Lower leg skin (tissue), 4 donors: ENCODE data around the gene ATF2. TPM values are rescaled to one million over a fixed set of nuclear protein-coding genes. Genes with fewer than 3 reads are reported as not detected.

Experiments used
- DNase-seq, 2 donors: peaks; one replicate each; pipeline ENCODE4 v3.0.0-alpha.2; 2019; ENCODE audit warnings: low spot score in 2 of 2
- H3K4me3 ChIP-seq: fragments of 200-600 bp; sonication (generic); 2 replicates; pipeline ENCODE4 v1.5.1; 2017; ENCODE audit warnings: mild to moderate bottlenecking, low read depth; ENCODE audit not compliant: poor library complexity, severe bottlenecking
- POLR2A ChIP-seq, 2 donors: fragments of 450-650 bp; IDR thresholded peaks; one replicate each; pipeline ENCODE4 v1.6.1; 2016 to 2017; ENCODE audit warnings: antibody characterized with exemption in 2 of 2, mild to moderate bottlenecking in 1 of 2, moderate library complexity in 1 of 2
- WGBS, 2 donors: methylation state at CpG; one replicate each; pipeline ENCODE4 v1.1.5; 2018; 5-methylcytosine and 5-hydroxymethylcytosine counted together
- intact Hi-C: fragments of 100-400 bp; cut with DNase I; formaldehyde crosslinking; loops from one replicate; pipeline ENCODE4 v1.15.0; 2023; ENCODE audit warnings: low total_unique reads
- total RNA-seq, 4 donors: library from RNA; depleted of rRNA; stranded (reverse); fragments of >200 nt; gene quantifications; one replicate each; pipeline ENCODE4 v1.1.0, GENCODE V29; 2016
- TF ChIP-seq, protein P1 (sequence below), 3 donors: fragments of 450-650 bp; IDR thresholded peaks; one replicate each; pipeline ENCODE4 v1.5.1; 2016; ENCODE audit warnings: antibody characterized with exemption in 3 of 3, mild to moderate bottlenecking in 3 of 3, moderate library complexity in 2 of 3

ATF2 gene
- total RNA-seq, 4 donors from 2014 or later: 19.1 to 24.5 (median 21.5) TPM

DNA sequence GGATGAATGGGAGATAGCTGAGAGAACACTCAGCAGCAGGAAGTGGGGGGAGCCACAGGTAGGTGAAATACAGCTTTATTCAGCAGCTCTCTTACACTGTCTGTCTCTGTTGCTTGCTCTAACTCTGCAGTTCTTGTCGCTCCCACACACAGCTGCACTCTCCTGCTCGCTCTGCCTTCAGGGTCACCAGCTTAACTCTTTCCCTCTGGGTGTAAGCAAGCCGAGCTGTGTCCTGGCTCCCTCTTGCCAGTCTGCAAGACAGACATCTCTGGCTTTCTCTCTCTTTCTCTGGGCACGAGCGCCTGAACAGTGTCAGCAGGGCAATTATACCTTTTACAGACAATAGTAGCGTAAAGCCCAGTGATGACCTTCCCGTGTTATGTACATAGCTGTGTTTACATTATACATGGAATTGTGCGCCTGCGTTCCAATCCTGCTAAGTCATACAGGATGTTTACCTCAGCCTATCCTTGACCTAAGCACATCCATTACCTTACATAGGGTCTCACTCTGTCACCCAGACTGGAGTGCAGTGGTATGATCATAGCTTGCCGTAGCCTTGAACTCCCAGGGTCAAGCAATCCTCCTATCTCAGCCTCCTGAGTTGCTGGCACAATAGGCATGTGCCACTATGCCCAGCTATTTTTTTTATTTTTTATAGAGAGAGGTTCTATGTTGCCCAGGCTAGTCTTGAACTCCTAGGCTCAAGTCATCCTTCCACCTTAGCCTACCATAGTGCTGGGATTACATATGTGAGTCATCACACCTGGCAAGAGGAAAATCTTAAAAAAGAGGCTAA lies 105.0 kb downstream of the ATF2 start:
- TF ChIP-seq, protein P1, sequence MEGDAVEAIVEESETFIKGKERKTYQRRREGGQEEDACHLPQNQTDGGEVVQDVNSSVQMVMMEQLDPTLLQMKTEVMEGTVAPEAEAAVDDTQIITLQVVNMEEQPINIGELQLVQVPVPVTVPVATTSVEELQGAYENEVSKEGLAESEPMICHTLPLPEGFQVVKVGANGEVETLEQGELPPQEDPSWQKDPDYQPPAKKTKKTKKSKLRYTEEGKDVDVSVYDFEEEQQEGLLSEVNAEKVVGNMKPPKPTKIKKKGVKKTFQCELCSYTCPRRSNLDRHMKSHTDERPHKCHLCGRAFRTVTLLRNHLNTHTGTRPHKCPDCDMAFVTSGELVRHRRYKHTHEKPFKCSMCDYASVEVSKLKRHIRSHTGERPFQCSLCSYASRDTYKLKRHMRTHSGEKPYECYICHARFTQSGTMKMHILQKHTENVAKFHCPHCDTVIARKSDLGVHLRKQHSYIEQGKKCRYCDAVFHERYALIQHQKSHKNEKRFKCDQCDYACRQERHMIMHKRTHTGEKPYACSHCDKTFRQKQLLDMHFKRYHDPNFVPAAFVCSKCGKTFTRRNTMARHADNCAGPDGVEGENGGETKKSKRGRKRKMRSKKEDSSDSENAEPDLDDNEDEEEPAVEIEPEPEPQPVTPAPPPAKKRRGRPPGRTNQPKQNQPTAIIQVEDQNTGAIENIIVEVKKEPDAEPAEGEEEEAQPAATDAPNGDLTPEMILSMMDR (IDR thresholded peaks at IDR 0.05): peak in 1 of 3 donors; percentile 97
- no peak for TF ChIP-seq POLR2A (IDR thresholded peaks at IDR 0.05)
- WGBS, 2 donors: 97% methylated on average over 10 of the region's 10 CpGs
- intact Hi-C loops: no loop called here
- no peak for DNase-seq
- no peak overlapping the region for H3K4me3 ChIP-seq

DNA sequence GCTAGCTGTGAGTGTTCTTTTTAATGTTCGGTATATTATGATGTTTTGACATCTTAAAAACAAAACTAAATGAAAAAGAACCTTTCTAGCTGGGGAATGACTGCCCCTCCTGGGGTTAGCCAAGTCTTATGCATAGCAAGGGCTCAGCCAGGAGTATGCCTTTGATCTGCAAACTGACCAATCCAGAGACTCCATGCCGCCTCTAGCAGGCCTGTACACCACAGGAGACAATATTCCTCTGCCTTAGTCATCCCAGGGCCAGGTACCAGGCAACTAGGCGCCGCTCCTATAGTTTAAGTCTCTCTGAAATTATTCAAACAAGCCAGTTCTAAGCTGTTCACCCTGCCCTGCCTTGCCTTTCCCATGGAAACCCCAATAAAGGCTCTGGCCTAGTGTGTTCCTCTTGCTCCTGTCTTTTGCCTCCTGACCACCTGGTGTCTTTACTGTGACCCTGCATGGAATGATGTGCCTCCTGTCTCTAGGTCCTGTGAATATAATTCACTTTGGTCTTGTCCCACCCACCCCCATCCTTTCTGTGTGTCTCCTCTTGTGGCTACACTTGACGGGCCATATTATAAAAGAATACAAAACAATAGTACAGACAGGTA lies 110.8 kb downstream of the ATF2 start:
- no peak overlapping the region for H3K4me3 ChIP-seq
- DNase-seq: no peak
- WGBS, 2 donors: 92 to 96% methylated on average over 5 of the region's 5 CpGs
- TF ChIP-seq, protein P1 (IDR thresholded peaks at IDR 0.05): no peak
- TF ChIP-seq POLR2A (IDR thresholded peaks at IDR 0.05): no peak
- intact Hi-C loops: no loop called here

DNA sequence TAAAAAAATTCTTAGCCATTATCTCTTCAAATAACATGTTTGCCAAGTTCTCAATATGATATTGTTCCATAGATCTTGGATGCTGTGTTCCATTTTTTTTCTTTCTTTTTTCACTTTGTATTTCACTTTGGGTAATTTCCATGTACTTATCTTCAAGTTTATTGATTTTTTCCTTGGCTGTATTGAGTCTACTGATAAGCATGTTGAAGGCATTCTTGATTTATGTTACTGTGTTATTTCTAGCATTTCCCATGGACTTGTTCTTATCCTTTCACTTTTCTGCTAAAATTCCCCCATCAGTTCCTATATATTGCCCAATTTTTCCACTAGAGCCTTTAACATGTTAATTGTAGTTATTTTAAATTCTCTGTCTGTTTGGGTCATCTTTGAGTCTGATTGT lies 112.0 kb downstream of the ATF2 start:
- intact Hi-C loops: no loop called here
- no peak for DNase-seq
- TF ChIP-seq POLR2A (IDR thresholded peaks at IDR 0.05): no peak
- H3K4me3 ChIP-seq: no peak overlapping the region

DNA sequence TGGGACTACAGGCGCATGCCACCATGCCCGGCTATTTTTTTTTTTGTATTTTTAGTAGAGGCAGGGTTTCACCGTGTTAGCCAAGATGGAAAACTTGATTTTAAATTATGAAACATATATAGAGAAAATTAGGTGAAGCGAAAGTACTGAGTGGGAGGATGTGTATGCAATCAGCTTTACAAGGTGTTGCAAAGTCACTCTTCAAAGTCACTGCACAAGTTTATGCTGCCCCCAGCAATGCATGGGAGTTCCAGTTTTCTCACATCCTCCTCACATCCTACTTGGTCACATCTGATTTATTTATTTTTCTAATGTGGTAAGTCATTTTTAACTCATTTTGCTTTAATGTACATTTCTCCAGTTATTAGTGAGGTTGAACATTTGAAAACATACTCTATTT lies 113.7 kb downstream of the ATF2 start:
- H3K4me3 ChIP-seq: no peak overlapping the region
- no peak for DNase-seq
- intact Hi-C loops: no loop called here
- 89 to 92% methylated on average over 4 of the region's 4 CpGs for WGBS, 2 donors
- TF ChIP-seq POLR2A (IDR thresholded peaks at IDR 0.05): no peak
- TF ChIP-seq, protein P1 (IDR thresholded peaks at IDR 0.05): no peak

DNA sequence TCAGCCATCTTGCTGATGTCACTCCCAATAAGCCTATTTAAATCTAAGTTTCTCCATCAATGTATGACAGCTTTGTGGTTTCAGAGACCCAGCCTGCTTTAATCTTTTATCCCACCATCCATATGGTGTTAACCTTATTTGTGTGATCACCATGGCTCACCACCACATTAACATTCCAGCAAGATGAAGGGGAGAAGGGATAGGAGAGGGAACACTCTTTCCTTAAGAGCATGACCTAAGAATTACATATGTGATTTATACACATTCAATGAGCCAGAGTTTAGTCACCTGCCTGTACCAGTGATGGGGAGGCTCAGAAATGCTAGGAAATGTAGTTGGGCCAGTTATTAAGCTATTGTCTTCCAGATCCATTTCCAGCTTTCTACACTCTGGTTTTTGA lies 118.3 kb downstream of the ATF2 start:
- H3K4me3 ChIP-seq: no peak overlapping the region
- intact Hi-C loops: no loop called here
- no peak for DNase-seq
- TF ChIP-seq, protein P1 (IDR thresholded peaks at IDR 0.05): no peak
- no peak for TF ChIP-seq POLR2A (IDR thresholded peaks at IDR 0.05)

DNA sequence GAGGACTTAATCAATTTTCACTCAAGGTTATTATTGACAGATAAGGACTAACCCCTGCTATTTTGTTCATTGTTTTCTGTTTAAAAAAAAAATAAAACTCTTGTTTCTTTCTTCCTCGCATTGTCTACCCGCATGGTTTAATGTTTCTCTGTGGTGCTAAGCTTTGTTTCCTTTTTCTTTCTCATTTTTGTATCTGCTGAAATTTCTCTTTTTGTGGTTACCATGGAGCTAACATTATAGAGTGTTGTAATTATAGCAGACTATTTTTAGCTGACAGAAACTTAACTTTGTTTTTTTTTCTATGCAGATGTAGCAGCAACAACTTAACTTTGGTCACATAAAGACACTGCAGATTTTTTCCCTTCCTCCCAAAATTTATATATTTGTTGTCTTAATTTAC lies 119.7 kb downstream of the ATF2 start:
- 77 to 83% methylated on average over 2 of the region's 2 CpGs for WGBS, 2 donors
- intact Hi-C loops: no loop called here
- TF ChIP-seq POLR2A (IDR thresholded peaks at IDR 0.05): no peak
- TF ChIP-seq, protein P1 (IDR thresholded peaks at IDR 0.05): no peak
- no peak for DNase-seq
- H3K4me3 ChIP-seq: no peak overlapping the region
